Left forelimb (tissue), 1 donor: ENCODE results near the gene WDR41.

ENCODE experiments used
- DNase-seq: peaks from one replicate; pipeline ENCODE4 v3.0.0-alpha.2; 2018; ENCODE audit warnings: low spot score

Gene WDR41

GRCh38 chr5:77444356-77444755, 47.8 kb downstream of the WDR41 start:
- no peak for DNase-seq

GRCh38 chr5:77443670-77444069, 48.4 kb downstream of the WDR41 start:
- DNase-seq: no peak

GRCh38 chr5:77438071-77438470, 54.0 kb downstream of the WDR41 start:
- no peak for DNase-seq

- DNase-seq: no peak
These were observed 54.9 kb downstream of the WDR41 start for GRCh38 chr5:77437194-77437593.

GRCh38 chr5:77431719-77432118, 60.4 kb downstream of the WDR41 start:
- no peak for DNase-seq

- no peak for DNase-seq
These were observed 60.8 kb downstream of the WDR41 start for GRCh38 chr5:77431286-77431685.

- DNase-seq: no peak
These were observed 61.4 kb downstream of the WDR41 start for GRCh38 chr5:77430726-77431125.

GRCh38 chr5:77428526-77428925, 63.6 kb downstream of the WDR41 start:
- DNase-seq: no peak

GRCh38 chr5:77427998-77428397, 64.1 kb downstream of the WDR41 start:
- no peak for DNase-seq

GRCh38 chr5:77426670-77427069, 65.4 kb downstream of the WDR41 start:
- no peak for DNase-seq

GRCh38 chr5:77425998-77426659, 66.0 kb downstream of the WDR41 start:
- DNase-seq: no peak

- DNase-seq: no peak
These were observed 66.7 kb downstream of the WDR41 start for GRCh38 chr5:77425420-77425819.

- DNase-seq: no peak
These were observed 67.2 kb downstream of the WDR41 start for GRCh38 chr5:77424921-77425320.

- DNase-seq: no peak
These were observed 68.9 kb downstream of the WDR41 start for GRCh38 chr5:77423022-77423750.

GRCh38 chr5:77420940-77421339, 71.2 kb downstream of the WDR41 start:
- DNase-seq: no peak

- no peak for DNase-seq
These were observed 72.2 kb downstream of the WDR41 start for GRCh38 chr5:77419644-77420582.

GRCh38 chr5:77418601-77419581, 73.2 kb downstream of the WDR41 start:
- DNase-seq: no peak

- no peak for DNase-seq
These were observed 74.0 kb downstream of the WDR41 start for GRCh38 chr5:77418162-77418561.

- DNase-seq: no peak
These were observed 79.1 kb downstream of the WDR41 start for GRCh38 chr5:77413049-77413448.

- DNase-seq: no peak
These were observed 82.1 kb downstream of the WDR41 start for GRCh38 chr5:77409870-77410621.

- DNase-seq: no peak
These were observed 85.0 kb downstream of the WDR41 start for GRCh38 chr5:77407152-77407551.
